Mucosa of descending colon (tissue), 3 donors: Measurements from ENCODE around the gene CSPG4. TPM values are rescaled to one million over a fixed set of nuclear protein-coding genes. Genes with fewer than 3 reads are reported as not detected.
"Not testable (repeated sequence)": the region's sequence is repeated elsewhere in the genome, so short reads cannot be mapped to it uniquely, and the experiment has no call there.

ENCODE experiments used
- ATAC-seq: fragments of 200-7000 bp; cut with Tn5 transposase; one replicate; pipeline ENCODE4 v1.9.1; 2020; ENCODE audit warnings: mild to moderate bottlenecking, moderate library complexity
- DNase-seq, 3 donors: peaks; one replicate each; pipeline ENCODE4 v3.0.0-alpha.2; 2020
- H3K36me3 ChIP-seq: fragments of 200-600 bp; one replicate; pipeline ENCODE4 v1.8.0; 2021; ENCODE audit warnings: low read depth, mild to moderate bottlenecking
- H3K4me1 ChIP-seq: fragments of 200-600 bp; one replicate; pipeline ENCODE4 v1.8.0; 2021; ENCODE audit warnings: low read depth, mild to moderate bottlenecking
- H3K4me3 ChIP-seq: fragments of 200-600 bp; one replicate; pipeline ENCODE4 v1.8.0; 2021; ENCODE audit warnings: mild to moderate bottlenecking
- H3K9me3 ChIP-seq: fragments of 200-600 bp; one replicate; pipeline ENCODE4 v1.8.0; 2021; ENCODE audit warnings: mild to moderate bottlenecking
- intact Hi-C, 2 donors: fragments of 100-400 bp; cut with DNase I in 1 of 2; cut with micrococcal nuclease in 1 of 2; formaldehyde crosslinking; loops; one replicate each; pipeline versions ENCODE4 v1.11.0 to v1.11.1; 2022; cut with DNase I, micrococcal nuclease
- total RNA-seq, 3 donors: library from RNA; stranded (reverse); fragmentation: NEBNext Ultra II Directional in 2 of 3; extraction: Animal tissue kit (Norgen Biotek cat#: 25700) in 2 of 3; gene quantifications; one replicate each; pipeline versions ENCODE4 v1.2.1 to v1.2.4, GENCODE V29; 2021 to 2023
- TF ChIP-seq, protein P1 (sequence below): fragments of 200-600 bp; IDR thresholded peaks from one replicate; pipeline ENCODE4 v1.8.0; 2022; ENCODE audit warnings: antibody characterized with exemption, mild to moderate bottlenecking
- donor health status: DM: no; HTN: no; CAD: no; lungs with moderate emphysema.
- donor health status: DM: no; HTN: no; CAD: no.
- donor health status: DM: no; HTN: yes; CAD: no.

Gene CSPG4
- total RNA-seq, 3 donors from 2014 or later = 3.0 to 86.8 (median 7.8) TPM

DNA sequence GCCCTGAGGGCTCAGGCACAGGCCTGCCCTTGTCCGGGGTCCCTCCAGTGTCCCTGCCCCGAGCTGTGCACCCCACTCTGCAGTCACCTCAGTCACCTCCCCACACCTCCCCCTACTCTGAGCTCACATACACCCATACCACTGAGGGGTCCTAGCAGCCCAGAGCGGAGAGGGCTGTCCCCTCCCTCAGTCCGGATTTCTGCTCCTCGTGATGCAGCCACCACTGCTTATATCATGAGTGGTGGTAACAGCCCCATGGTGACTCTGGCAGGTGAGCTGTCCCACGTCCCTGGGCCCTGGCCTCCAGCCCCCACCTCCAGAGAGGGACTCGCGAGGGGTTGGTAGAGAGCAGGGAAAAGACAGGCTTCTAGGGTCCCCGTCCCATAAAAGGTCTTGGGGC, 8.0 kb downstream of the CSPG4 start:
- no peak for ATAC-seq
- H3K4me1 ChIP-seq = no peaks in the 10 kb centered on the region
- TF ChIP-seq, protein P1, sequence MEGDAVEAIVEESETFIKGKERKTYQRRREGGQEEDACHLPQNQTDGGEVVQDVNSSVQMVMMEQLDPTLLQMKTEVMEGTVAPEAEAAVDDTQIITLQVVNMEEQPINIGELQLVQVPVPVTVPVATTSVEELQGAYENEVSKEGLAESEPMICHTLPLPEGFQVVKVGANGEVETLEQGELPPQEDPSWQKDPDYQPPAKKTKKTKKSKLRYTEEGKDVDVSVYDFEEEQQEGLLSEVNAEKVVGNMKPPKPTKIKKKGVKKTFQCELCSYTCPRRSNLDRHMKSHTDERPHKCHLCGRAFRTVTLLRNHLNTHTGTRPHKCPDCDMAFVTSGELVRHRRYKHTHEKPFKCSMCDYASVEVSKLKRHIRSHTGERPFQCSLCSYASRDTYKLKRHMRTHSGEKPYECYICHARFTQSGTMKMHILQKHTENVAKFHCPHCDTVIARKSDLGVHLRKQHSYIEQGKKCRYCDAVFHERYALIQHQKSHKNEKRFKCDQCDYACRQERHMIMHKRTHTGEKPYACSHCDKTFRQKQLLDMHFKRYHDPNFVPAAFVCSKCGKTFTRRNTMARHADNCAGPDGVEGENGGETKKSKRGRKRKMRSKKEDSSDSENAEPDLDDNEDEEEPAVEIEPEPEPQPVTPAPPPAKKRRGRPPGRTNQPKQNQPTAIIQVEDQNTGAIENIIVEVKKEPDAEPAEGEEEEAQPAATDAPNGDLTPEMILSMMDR = no peak
- H3K4me3 ChIP-seq = no peak overlapping the region
- intact Hi-C loops = no loop called here
- DNase-seq = no peak
- no peaks in the 10 kb centered on the region for H3K36me3 ChIP-seq
- H3K9me3 ChIP-seq = no peaks in the 10 kb centered on the region

DNA sequence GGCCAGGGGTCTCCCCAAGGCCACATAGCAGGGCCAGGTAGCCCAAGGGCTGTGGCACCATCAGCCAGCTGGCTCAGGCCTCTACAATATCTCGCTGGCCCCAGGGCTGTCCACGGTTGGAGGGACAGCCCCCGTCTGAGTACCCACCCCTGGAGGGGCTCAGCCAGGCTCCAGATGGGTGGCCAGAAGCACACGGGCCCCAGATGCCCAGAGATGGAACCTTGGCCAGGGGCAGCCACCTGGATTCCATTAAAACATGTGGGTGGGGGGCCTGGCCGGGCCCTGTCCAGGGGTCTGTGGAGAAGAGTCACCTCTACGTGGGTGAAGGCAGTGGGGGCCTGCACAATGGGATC, 8.4 kb downstream of the CSPG4 start:
- H3K4me1 ChIP-seq = no peaks in the 10 kb centered on the region
- TF ChIP-seq, protein P1 = no peak
- H3K36me3 ChIP-seq = no peaks in the 10 kb centered on the region
- ATAC-seq (no peak), DNase-seq (no peak)
- intact Hi-C loops = no loop called here
- no peaks in the 10 kb centered on the region for H3K9me3 ChIP-seq
- no peak overlapping the region for H3K4me3 ChIP-seq

DNA sequence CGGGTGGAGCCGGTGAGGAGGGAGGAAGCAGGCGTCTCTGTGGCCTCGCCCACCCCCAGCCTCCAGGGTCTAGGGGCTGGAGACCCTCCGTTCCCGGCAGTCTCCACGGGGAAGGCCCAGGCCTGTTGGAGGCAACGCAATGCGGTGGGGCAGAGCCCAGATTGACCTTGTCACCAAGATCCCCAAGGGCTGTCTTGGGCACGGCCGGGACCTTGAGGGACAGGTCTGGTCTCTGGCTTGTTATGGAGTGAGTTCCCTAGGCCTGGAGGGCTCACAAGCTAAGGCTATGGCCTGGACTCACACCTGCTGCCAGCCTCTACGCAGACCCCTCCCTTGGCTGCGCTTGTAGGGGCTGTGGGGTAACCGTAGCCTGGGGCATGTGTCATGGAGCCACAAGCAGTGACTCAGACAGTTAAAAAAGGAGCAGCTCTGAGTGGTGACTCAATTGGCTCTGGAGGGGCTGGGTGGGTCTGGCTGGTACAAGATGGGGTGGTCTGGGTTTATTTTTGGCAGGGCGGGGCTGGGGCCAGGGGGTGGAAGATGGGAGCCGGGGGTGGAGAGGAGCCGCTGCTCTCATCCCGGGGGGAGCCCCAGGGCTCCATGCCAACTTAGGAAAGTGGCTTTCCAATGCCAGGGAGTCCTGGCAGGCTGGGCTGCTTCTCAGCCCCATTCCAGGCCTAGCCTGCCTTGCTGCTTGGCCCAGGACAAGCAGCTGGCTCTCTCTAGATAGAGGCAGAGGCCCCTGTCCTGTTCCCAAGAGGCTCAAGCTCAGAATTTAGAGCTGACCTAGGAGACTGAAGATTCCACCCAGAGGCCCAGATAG, 9.0 kb downstream of the CSPG4 start:
- H3K9me3 ChIP-seq, H3K4me1 ChIP-seq, intact Hi-C loops, H3K36me3 ChIP-seq, DNase-seq, H3K4me3 ChIP-seq: not testable (repeated sequence)
- ATAC-seq = peak; percentile 12

DNA sequence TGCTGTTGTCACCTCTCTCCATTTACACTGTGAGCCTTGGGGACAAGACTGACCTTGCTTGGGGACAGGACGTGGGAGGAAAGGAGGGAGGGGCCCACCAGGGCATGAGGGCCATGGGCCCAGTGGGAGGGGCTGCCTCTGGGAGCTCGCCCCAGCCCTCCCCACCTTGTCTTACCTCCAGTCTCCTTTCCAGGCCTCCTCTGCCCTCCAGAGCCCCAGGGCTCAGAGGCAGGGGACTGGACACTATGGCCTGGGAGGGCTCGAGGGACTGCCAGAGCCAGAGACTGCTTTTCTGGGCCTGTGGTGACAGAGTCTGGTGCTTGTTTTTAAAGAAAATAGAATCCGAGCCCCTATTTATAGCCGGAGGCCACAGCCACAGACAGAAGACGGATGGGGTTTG, 10.2 kb downstream of the CSPG4 start:
- Histone ChIP-seq H3K9me3 (no peaks in the 10 kb centered on the region), H3K36me3 (no peaks in the 10 kb centered on the region), H3K4me3 (no peak overlapping the region), H3K4me1 (no peaks in the 10 kb centered on the region)
- intact Hi-C loops = no loop called here
- ATAC-seq = no peak
- no peak for DNase-seq
- TF ChIP-seq, protein P1 = no peak

DNA sequence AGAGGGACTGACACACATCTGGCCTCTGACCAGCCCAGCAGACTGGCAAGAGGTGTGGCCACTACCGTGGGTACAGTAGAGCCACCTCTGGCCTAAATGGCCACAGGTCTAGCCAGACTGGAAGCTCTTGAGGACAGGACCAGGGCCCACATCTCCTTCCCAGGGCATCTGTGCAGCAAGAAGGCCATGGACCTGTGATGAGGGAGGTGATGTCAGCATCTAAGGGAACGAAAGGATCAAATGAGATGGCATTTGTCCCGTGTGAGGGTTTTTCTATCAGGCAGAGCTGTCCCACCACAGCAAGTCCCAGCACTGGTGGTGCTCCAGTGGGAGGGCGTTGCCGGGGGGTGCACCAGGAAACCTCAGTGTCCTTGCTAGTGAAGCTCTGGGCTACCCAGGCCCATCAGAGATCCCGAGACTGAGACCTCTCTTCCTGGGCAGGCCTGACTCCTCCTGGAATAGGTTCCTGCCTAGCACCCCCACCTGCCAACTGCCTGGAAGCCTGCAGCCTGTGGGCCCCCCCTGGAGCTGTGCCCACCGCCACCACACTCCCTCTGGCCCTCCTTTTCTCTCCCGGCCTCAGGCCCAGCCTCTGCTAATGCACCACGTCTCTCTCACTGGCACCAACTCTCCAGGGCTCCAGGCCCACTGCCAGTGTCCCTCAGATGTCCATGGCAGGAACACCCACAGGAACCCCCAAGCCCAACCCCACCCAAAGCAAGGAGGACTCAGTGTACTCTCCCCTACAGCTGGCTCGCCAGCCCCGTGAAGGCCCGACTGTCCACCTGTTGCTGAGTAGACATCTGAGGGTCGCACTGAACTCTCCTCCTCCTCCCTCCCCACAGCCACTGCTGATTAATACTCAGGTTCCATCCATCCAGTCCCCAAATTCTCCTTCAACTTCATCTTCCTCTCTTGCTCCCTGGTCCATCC, 11.3 kb downstream of the CSPG4 start:
- H3K9me3 ChIP-seq, DNase-seq, H3K4me1 ChIP-seq, intact Hi-C loops, ATAC-seq, H3K4me3 ChIP-seq, H3K36me3 ChIP-seq: not testable (repeated sequence)

DNA sequence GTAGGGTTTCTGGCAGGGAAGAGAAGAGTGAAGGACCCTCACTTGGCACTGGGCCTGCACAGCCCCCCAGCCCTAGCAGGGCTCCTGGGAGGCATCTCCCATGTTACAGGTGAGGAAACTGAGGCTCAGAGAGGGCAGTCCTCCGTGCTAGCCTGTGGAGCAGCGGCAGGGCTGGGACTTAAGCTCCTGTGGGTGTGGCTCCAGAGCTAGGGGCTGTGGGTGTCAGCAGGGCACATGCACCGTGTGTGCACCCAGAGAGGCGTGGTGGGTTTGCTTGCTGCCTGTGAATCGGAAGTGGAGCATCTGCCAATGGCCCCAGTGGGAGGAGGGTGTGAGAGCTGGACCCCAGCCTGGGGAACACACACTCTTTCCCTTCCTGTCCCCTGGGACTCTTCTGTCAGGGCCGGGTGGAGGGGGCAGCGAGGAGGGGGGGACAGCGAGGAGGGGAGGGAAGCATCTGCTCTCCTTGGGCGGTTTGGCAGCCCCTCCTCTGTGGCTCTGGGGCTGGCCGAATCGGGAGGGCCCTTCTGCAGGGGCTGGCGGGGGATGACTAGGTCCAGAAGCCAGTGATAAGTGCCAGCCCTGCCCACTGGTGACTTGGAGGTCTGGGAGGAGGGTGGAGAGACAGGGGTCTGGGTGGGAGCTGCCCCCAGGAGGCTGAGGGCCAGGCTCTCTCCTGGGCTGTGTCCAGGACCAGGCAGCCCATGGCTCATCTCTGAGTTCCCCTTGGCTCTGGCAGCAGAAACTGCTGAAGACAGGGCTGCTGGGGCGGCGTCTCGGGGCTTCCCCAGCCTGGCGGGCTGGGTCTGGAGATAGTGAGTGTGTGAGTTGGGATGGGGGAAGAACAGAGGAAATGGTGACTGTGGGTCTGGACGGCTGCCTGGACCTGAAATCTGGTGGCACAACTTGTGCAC, 12.4 kb downstream of the CSPG4 start:
- ATAC-seq (peak; percentile 47), DNase-seq (peak in 1 of 3 donors; percentile 71)
- H3K4me3 ChIP-seq, intact Hi-C loops, H3K36me3 ChIP-seq, H3K9me3 ChIP-seq, H3K4me1 ChIP-seq: not testable (repeated sequence)

DNA sequence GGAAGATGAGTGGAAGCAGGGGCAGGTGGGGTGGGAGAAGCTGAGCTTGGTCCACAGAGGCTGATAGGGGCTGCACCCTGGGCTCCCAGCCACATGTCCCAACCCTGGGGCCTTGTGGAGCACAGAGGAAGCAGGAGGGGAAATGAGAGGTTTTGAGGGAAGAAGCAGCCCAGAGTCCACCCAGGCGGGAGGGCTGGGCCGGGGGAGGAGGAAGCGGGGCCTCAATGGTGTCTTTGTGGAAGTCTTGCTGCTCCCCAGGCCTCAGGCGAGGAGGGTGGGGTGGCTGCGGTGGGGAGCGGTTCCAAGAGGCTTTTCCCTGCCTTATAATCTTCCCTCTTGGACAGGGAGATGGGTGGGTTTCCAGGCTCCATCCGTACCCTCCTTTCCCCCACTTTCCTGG, 13.1 kb downstream of the CSPG4 start:
- DNase-seq, intact Hi-C loops, H3K4me1 ChIP-seq, H3K9me3 ChIP-seq, ATAC-seq, H3K4me3 ChIP-seq, H3K36me3 ChIP-seq: not testable (repeated sequence)

DNA sequence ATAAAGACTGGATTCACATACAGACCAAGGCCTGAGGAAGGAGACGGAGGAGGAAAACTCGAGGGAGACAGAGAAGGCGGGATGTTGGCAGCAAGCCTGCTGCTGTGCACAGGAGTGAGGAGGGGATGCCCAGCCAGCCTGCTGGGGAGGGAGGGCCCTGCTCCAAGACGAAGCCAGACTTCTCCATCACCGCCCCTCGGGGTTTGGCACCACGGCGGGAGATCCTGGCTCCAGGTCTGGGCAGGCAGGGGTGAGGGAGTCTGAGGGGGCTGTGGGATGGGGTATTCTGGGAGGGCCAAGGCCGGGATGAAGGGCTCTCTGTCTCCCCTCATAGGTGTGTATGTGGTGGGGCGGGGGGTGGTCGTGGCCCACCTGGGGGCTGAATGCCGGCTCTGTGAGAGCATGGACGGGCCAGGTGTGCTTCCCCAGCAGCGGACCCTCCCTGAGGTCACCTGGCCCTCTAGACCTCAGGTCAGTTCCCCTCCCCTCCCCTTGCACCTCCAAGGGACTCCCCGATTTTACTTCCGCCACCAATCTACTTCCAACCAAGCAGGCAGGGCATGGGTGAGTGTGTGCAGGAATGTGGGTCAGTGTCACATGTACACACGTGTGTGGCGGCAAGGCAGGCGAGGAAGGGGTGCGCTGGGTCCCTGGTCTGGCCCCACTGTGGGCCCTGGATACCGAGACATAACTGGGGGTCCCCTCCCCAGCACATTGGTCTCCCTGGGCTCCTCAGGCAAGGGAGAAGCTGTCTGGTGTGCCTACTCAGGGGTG, 14.5 kb downstream of the CSPG4 start:
- H3K4me3 ChIP-seq, H3K4me1 ChIP-seq, intact Hi-C loops: not testable (repeated sequence)

More for the DNA sequence above, 14.5 kb downstream of the CSPG4 start:
- not testable (repeated sequence) for H3K36me3 ChIP-seq, H3K9me3 ChIP-seq, DNase-seq, ATAC-seq
